HepG2 (cell line): ENCODE data around the gene ADGRF5. TPM values are rescaled to one million over a fixed set of nuclear protein-coding genes. Genes with fewer than 3 reads are reported as not detected.

Experiments used
- ATAC-seq: fragments of 200-7000 bp; cut with Tn5 transposase; 3 replicates; pipeline ENCODE4 v1.9.1; 2020; ENCODE audit warnings: mild to moderate bottlenecking, moderate library complexity
- BruUV-seq: library from RNA; stranded (reverse); fragments of 400-500 nt; replicated peaks from 2 replicates; lab custom pipeline; 2021; lab: Mats Ljungman, UMichigan
- CTCF ChIA-PET: fragments of 300-600 bp; formaldehyde crosslinking; extraction: SDS; loops from one replicate; lab custom pipeline; 2021; ENCODE audit warnings: low total read pairs, inconsistent platforms, low intra/inter-chr PET ratio; lab: Yijun Ruan, JAX
- POLR2A ChIA-PET: fragments of 350-600 bp; sonication (Branson Sonifier 250); formaldehyde crosslinking; loops from one replicate; lab custom pipeline; 2020; ENCODE audit warnings: antibody characterized with exemption, inconsistent platforms; lab: Yijun Ruan, JAX
- DNase-seq: peaks from one replicate; pipeline ENCODE4 v3.0.0-alpha.2; 2015; ENCODE audit warnings: low spot score
- FAIRE-seq: peaks from 3 replicates; lab custom pipeline; 2011; peaks lifted over from hg19 to GRCh38; lab: Jason Lieb, UNC
- H2AFZ ChIP-seq: one replicate; pipeline ENCODE4 v1.6.1; 2011; ENCODE audit warnings: low read length, inconsistent platforms
- H3K27ac ChIP-seq: fragments of 300-600 bp; 3 replicates; pipeline ENCODE4 v1.8.0; 2011; ENCODE audit warnings: mixed run types, mild to moderate bottlenecking, mixed read lengths, low read length, inconsistent platforms; ENCODE audit not compliant: insufficient read depth; ENCODE audit errors: extremely low read length
- H3K27me3 ChIP-seq, 2 experiments: fragments of 200-600 bp in 1 of 2; 2 replicates in 1 of 2; 3 replicates in 1 of 2; pipeline versions ENCODE4 v1.6.0 to v1.8.0; 2011; ENCODE audit warnings: low read length in 2 of 2, mild to moderate bottlenecking in 2 of 2, moderate library complexity in 2 of 2, inconsistent platforms in 1 of 2; ENCODE audit not compliant: insufficient read depth in 2 of 2, control insufficient read depth in 1 of 2
- H3K36me3 ChIP-seq, 2 experiments: fragments of 200-600 bp in 1 of 2; replicated peaks in 1 of 2; 2 replicates in 1 of 2; 3 replicates in 1 of 2; pipeline versions ENCODE4 v1.5.1 to v1.8.0; 2011; ENCODE audit warnings: low read length in 2 of 2, inconsistent platforms in 1 of 2; ENCODE audit not compliant: insufficient read depth in 2 of 2, control insufficient read depth in 1 of 2
- H3K4me1 ChIP-seq: 2 replicates; pipeline ENCODE4 v1.5.1; 2012; ENCODE audit warnings: low read length, inconsistent platforms; ENCODE audit not compliant: insufficient read depth
- H3K4me2 ChIP-seq: 2 replicates; pipeline ENCODE4 v1.6.0; 2011; ENCODE audit warnings: low read depth, low read length, inconsistent platforms
- H3K4me3 ChIP-seq, 3 experiments: fragments of 200-600 bp in 1 of 3; sonication (generic), shearing (Covaris generic) in 1 of 3; replicated peaks in 1 of 3; 2 replicates each; pipeline ENCODE4 v1.5.1; 2011 to 2016; ENCODE audit warnings: low read length in 3 of 3, inconsistent platforms in 2 of 3, low read depth in 2 of 3, mild to moderate bottlenecking in 2 of 3, control low read depth in 1 of 3, mixed read lengths in 1 of 3; ENCODE audit not compliant: insufficient read depth in 1 of 3
- H3K79me2 ChIP-seq: one replicate; pipeline ENCODE4 v1.6.1; 2011; ENCODE audit warnings: low read length, inconsistent platforms; ENCODE audit not compliant: insufficient read depth
- H3K9ac ChIP-seq: 2 replicates; pipeline ENCODE4 v1.6.0; 2011; ENCODE audit warnings: mild to moderate bottlenecking, low read depth, low read length, inconsistent platforms; ENCODE audit not compliant: insufficient read depth
- H3K9me3 ChIP-seq: 2 replicates; pipeline ENCODE4 v1.5.1; 2012; ENCODE audit warnings: mild to moderate bottlenecking, low read length
- H4K20me1 ChIP-seq: 2 replicates; pipeline ENCODE4 v1.6.0; 2011; ENCODE audit warnings: inconsistent platforms, mild to moderate bottlenecking, low read length, moderate library complexity; ENCODE audit not compliant: insufficient read depth
- MEIS1 ChIP-seq: sonication (generic); formaldehyde crosslinking; IDR thresholded peaks from 2 replicates; pipeline ENCODE4 v1.9.0; 2021; ENCODE audit warnings: mild to moderate bottlenecking, missing genetic modification reagents, moderate library complexity, borderline replicate concordance
- TOE1 ChIP-seq: sonication (generic); formaldehyde crosslinking; IDR thresholded peaks from 2 replicates; pipeline ENCODE4 v1.4.0; 2020; ENCODE audit warnings: mild to moderate bottlenecking, missing genetic modification reagents
- ZBTB26 ChIP-seq: IDR thresholded peaks from 2 replicates; pipeline ENCODE4 v1.6.1; 2016; ENCODE audit warnings: missing compliant biosample characterization, missing genetic modification reagents, borderline replicate concordance
- ZBTB33 ChIP-seq: sonication (generic); formaldehyde crosslinking; IDR thresholded peaks from 2 replicates; pipeline ENCODE4 v1.4.0; 2020; ENCODE audit warnings: missing genetic modification reagents
- ZNF180 ChIP-seq: sonication (generic); formaldehyde crosslinking; IDR thresholded peaks from 2 replicates; pipeline ENCODE4 v1.4.0; 2020; ENCODE audit warnings: low read depth, missing genetic modification reagents, borderline replicate concordance
- ZNF816 ChIP-seq: sonication (generic); formaldehyde crosslinking; IDR thresholded peaks from 2 replicates; pipeline ENCODE4 v1.8.0; 2022; ENCODE audit warnings: missing genetic modification reagents, mild to moderate bottlenecking, borderline replicate concordance
- WGBS: methylation state at CpG from one replicate; pipeline ENCODE4 v1.1.6; 2017; ENCODE audit warnings: low lambda C conversion rate; 5-methylcytosine and 5-hydroxymethylcytosine counted together
- in situ Hi-C: cut with HindIII; loops from 2 replicates; pipeline ENCODE4 v1.10.0; 2017; ENCODE audit warnings: low pct_unique_long_range_greater_than_20kb; ENCODE audit not compliant: extremely low pct_ligation_motif_present
- intact Hi-C: fragments of 100-400 bp; cut with micrococcal nuclease; formaldehyde crosslinking; loops from one replicate; pipeline ENCODE4 v1.10.0; 2022; ENCODE audit not compliant: unreplicated experiment
- polyA plus RNA-seq, 8 experiments: library from polyadenylated mRNA; depleted of rRNA in 3 of 8; stranded (reverse) in 7 of 8; unstranded in 1 of 8; fragments of >200 nt; fragmentation: Illumina TruSeq in 4 of 8; extraction: Trizol in 4 of 8; gene quantifications; 2 replicates each; pipeline versions ENCODE4 v1.2.1 to v1.2.3, GENCODE V29; 2011 to 2016; ENCODE audit warnings: low read depth in 4 of 8, missing spikeins in 1 of 8, mixed read lengths in 1 of 8; ENCODE audit not compliant: insufficient read depth in 1 of 8
- total RNA-seq, 5 experiments: library from RNA; depleted of rRNA; stranded (reverse); fragments of >200 nt; fragmentation: Illumina TruSeq; extraction: Trizol; gene quantifications; 2 replicates each; pipeline ENCODE4 v1.2.3, GENCODE V29; 2016; ENCODE audit warnings: low read depth in 1 of 5
- TF ChIP-seq, protein P1 (sequence below): sonication (generic); formaldehyde crosslinking; IDR thresholded peaks from 2 replicates; pipeline ENCODE4 v1.5.0; 2020; ENCODE audit warnings: mild to moderate bottlenecking, missing genetic modification reagents
- TF ChIP-seq, protein P2 (sequence below): sonication (generic); formaldehyde crosslinking; IDR thresholded peaks from 2 replicates; pipeline ENCODE4 v1.8.0; 2022; ENCODE audit warnings: low read depth, missing genetic modification reagents

Gene ADGRF5
- total and polyA plus RNA-seq, 2 of the 13 experiments (the other 11 are each of a cell fraction or from before 2014, with no cell fraction given) = not detected

DNA sequence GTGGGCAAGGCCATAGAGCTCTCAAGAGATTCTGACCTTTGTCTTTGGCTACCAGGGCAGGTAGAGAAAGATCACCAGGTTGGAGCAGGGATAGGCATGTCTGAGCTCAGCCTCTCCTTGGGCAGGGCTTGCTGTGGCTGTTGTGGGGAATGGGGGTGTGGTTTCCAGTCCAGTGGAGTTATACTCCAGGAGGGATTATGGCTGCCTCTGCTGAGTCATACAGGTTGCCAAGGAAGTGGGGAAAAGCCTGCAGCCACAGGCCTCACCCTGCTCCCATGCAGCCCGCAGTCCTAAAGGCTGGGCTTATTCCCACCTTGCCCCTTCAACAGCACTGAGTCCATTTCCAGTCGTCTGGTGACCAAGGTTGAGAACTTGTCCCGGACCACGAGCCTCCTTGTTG is 106.6 kb downstream of the ADGRF5 start:
- BruUV-seq = no TSS peak
- Histone ChIP-seq H3K27me3 (no peaks in the 10 kb centered on the region), H3K4me2 (no peak overlapping the region), H3K36me3 (no peaks in the 10 kb centered on the region), H2AFZ (no peak overlapping the region), H3K79me2 (no peaks in the 10 kb centered on the region), H3K27ac (no peak overlapping the region), H3K9me3 (no peaks in the 10 kb centered on the region), H3K9ac (no peak overlapping the region), H3K4me1 (no peaks in the 10 kb centered on the region), H3K4me3 (no peak overlapping the region), H4K20me1 (no peaks in the 10 kb centered on the region)
- CTCF ChIA-PET = no interaction called here
- TF ChIP-seq, protein P1, sequence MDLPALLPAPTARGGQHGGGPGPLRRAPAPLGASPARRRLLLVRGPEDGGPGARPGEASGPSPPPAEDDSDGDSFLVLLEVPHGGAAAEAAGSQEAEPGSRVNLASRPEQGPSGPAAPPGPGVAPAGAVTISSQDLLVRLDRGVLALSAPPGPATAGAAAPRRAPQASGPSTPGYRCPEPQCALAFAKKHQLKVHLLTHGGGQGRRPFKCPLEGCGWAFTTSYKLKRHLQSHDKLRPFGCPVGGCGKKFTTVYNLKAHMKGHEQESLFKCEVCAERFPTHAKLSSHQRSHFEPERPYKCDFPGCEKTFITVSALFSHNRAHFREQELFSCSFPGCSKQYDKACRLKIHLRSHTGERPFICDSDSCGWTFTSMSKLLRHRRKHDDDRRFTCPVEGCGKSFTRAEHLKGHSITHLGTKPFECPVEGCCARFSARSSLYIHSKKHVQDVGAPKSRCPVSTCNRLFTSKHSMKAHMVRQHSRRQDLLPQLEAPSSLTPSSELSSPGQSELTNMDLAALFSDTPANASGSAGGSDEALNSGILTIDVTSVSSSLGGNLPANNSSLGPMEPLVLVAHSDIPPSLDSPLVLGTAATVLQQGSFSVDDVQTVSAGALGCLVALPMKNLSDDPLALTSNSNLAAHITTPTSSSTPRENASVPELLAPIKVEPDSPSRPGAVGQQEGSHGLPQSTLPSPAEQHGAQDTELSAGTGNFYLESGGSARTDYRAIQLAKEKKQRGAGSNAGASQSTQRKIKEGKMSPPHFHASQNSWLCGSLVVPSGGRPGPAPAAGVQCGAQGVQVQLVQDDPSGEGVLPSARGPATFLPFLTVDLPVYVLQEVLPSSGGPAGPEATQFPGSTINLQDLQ (CRISPR knock-in tag) = no peak
- no peak for TF ChIP-seq TOE1 (CRISPR knock-in tag)
- TF ChIP-seq ZNF180 (CRISPR knock-in tag) = no peak
- TF ChIP-seq ZNF816 (CRISPR knock-in tag) = no peak
- DNase-seq (no peak), FAIRE-seq (no peak), ATAC-seq (no peak)
- in situ Hi-C loops = no loop called here
- intact Hi-C loops = loop anchor here (5.0 kb wide), 1 partner anchor 358 kb away; no protein-coding TSS in a partner anchor
- 22% methylated on average over 4 of the region's 4 CpGs for WGBS
- POLR2A ChIA-PET = no interaction called here

- no peak overlapping the region for H3K27ac ChIP-seq
- no peaks in the 10 kb centered on the region for H4K20me1 ChIP-seq
- DNase-seq (no peak), FAIRE-seq (no peak), ATAC-seq (no peak)
- no peaks in the 10 kb centered on the region for H3K79me2 ChIP-seq
- H3K4me3 ChIP-seq = no peak overlapping the region
- no peaks in the 10 kb centered on the region for H3K9me3 ChIP-seq
- WGBS = 37% methylated on average over 1 of the region's 1 CpG
- no peak overlapping the region for H3K4me2 ChIP-seq
- no TSS peak for BruUV-seq
- H3K4me1 ChIP-seq = no peaks in the 10 kb centered on the region
- no peak overlapping the region for H2AFZ ChIP-seq
- intact Hi-C loops = no loop called here
- in situ Hi-C loops = no loop called here
- no peaks in the 10 kb centered on the region for H3K36me3 ChIP-seq
- POLR2A ChIA-PET = no interaction called here
- H3K9ac ChIP-seq = no peak overlapping the region
- no peaks in the 10 kb centered on the region for H3K27me3 ChIP-seq
- CTCF ChIA-PET = no interaction called here
- no peak for TF ChIP-seq MEIS1 (CRISPR knock-in tag)
- no peak for TF ChIP-seq ZBTB33 (CRISPR knock-in tag)
- no peak for TF ChIP-seq ZBTB26 (CRISPR knock-in tag)
- TF ChIP-seq, protein P2, sequence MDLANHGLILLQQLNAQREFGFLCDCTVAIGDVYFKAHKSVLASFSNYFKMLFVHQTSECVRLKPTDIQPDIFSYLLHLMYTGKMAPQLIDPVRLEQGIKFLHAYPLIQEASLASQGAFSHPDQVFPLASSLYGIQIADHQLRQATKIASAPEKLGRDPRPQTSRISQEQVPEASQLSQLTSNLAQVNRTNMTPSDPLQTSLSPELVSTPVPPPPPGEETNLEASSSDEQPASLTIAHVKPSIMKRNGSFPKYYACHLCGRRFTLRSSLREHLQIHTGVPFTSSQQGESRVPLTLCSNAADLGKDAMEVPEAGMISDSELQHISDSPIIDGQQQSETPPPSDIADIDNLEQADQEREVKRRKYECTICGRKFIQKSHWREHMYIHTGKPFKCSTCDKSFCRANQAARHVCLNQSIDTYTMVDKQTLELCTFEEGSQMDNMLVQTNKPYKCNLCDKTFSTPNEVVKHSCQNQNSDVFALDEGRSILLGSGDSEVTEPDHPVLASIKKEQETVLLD = no peak
Measured at GRCh38 chr6:46808806-46809205, 112.9 kb downstream of the ADGRF5 start.
